Pancreas (tissue), 10 donors: ENCODE results near the gene OPCML. TPM values are rescaled to one million over a fixed set of nuclear protein-coding genes. Genes with fewer than 3 reads are reported as not detected.

Experiments used
- ATAC-seq, 4 donors: fragments of 200-7000 bp; cut with Tn5 transposase; one replicate each; pipeline versions ENCODE4 v1.8.0 to v1.9.1; 2020; ENCODE audit warnings: mild to moderate bottlenecking in 4 of 4, moderate library complexity in 4 of 4
- DNase-seq, 6 donors: peaks; one replicate each; pipeline ENCODE4 v3.0.0-alpha.2; 2020
- FAIRE-seq: peaks from 2 replicates; lab custom pipeline; 2012; peaks lifted over from hg19 to GRCh38; lab: Jason Lieb, UNC
- H3K27ac ChIP-seq, 4 donors: fragments of 200-600 bp; sonication (generic); 1 replicate in 3 of 4; 2 replicates in 1 of 4; pipeline versions ENCODE4 v1.5.0 to v1.8.0; 2020
- H3K27me3 ChIP-seq, 4 donors: fragments of 200-600 bp; one replicate each; pipeline ENCODE4 v1.8.0; 2021
- H3K36me3 ChIP-seq, 3 donors: fragments of 200-600 bp; sonication (generic) in 1 of 3; one replicate each; pipeline versions ENCODE4 v1.5.0 to v1.8.0; 2020 to 2021
- H3K4me1 ChIP-seq, 3 donors: fragments of 200-600 bp; one replicate each; pipeline ENCODE4 v1.8.0; 2021
- H3K4me3 ChIP-seq, 4 donors: fragments of 200-600 bp; sonication (generic) in 2 of 4; one replicate each; pipeline versions ENCODE4 v1.5.0 to v1.8.0; 2020 to 2021
- H3K9me3 ChIP-seq, 4 donors: fragments of 200-600 bp; one replicate each; pipeline ENCODE4 v1.8.0; 2021
- WGBS, 2 donors: extraction: QIAGEN DNeasy Blood & Tissue Kit; methylation state at CpG; one replicate each; pipeline ENCODE4 v1.1.7; 2013; 5-methylcytosine and 5-hydroxymethylcytosine counted together
- intact Hi-C, 3 donors: fragments of 100-400 bp; cut with DNase I; formaldehyde crosslinking; loops; one replicate each; pipeline versions ENCODE4 v1.11.1 to v1.14.2; 2022
- polyA plus RNA-seq, 2 donors: library from polyadenylated mRNA; stranded (reverse); fragments of 200-250 nt; gene quantifications; one replicate each; pipeline ENCODE4 v1.2.3, GENCODE V29; 2013
- total RNA-seq, 6 donors: library from RNA; stranded (reverse); fragmentation: NEBNext Ultra II Directional in 4 of 6; extraction: Animal tissue kit (Norgen Biotek cat#: 25700) in 4 of 6; gene quantifications; one replicate each; pipeline versions ENCODE4 v1.2.1 to v1.2.4, GENCODE V29; 2021 to 2023
- TF ChIP-seq, protein P1 (sequence below), 4 donors: fragments of 200-600 bp; sonication (generic) in 3 of 4; IDR thresholded peaks; one replicate each; pipeline versions ENCODE4 v1.5.0 to v1.8.0; 2021; ENCODE audit warnings: antibody characterized with exemption in 4 of 4
- donor health status: healthy with polysubstance abuse.
- donor health status: DM: no; HTN: no; CAD: no; lungs with moderate emphysema.
- donor health status: DM: no; HTN: no; CAD: no.
- donor health status: control.
- donor health status: control.
- donor health status: Bipolar disorder and iron deficiency.
- donor health status: DM: yes; HTN: yes; CAD: no.
- donor health status: DM: no; HTN: no; CAD: no.
- donor health status: DM: no; HTN: no; CAD: no.
- donor health status: DM: yes; HTN: yes; CAD: no.

The OPCML gene
- total and polyA plus RNA-seq, 8 donors: 0.05 to 0.31 (median 0.19) TPM

DNA sequence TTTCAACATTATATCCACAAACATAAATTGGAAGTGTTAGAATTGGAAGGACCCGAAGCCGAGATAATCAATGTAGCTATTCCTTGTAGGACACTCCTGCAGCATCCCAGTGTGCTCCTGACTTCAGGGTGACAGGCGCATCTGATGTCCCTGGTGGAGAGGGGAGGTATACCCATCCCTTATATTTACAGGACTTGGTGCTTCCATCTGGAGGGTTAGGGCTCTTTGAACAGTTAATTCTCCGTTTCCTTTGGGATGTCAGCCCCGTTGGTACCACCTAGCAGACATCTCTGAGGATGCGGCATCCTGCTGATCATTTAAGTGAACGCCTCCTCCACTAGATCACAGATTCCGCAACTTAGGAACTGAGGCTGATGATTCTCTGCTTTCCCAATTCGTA lies 451.3 kb downstream of the OPCML start:
- TF ChIP-seq, protein P1, sequence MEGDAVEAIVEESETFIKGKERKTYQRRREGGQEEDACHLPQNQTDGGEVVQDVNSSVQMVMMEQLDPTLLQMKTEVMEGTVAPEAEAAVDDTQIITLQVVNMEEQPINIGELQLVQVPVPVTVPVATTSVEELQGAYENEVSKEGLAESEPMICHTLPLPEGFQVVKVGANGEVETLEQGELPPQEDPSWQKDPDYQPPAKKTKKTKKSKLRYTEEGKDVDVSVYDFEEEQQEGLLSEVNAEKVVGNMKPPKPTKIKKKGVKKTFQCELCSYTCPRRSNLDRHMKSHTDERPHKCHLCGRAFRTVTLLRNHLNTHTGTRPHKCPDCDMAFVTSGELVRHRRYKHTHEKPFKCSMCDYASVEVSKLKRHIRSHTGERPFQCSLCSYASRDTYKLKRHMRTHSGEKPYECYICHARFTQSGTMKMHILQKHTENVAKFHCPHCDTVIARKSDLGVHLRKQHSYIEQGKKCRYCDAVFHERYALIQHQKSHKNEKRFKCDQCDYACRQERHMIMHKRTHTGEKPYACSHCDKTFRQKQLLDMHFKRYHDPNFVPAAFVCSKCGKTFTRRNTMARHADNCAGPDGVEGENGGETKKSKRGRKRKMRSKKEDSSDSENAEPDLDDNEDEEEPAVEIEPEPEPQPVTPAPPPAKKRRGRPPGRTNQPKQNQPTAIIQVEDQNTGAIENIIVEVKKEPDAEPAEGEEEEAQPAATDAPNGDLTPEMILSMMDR (IDR thresholded peaks at IDR 0.05): no peak

GRCh38 chr11:133078591-133079404 lies 453.5 kb downstream of the OPCML start:
- peak in 3 of 4 donors; percentile 58 to 68 (median 61) for ATAC-seq
- H3K27me3 ChIP-seq: peaks cover 0 to 19% (median 4%) of the 10 kb centered on the region in 4 donors
- peak in 3 of 6 donors; percentile 45 to 74 (median 51) for DNase-seq
- H3K27ac ChIP-seq: no peak overlapping the region
- FAIRE-seq: no peak
- no peak overlapping the region for H3K4me3 ChIP-seq
- WGBS, 2 donors: 19 to 25% methylated on average over 24 of the region's 24 CpGs
- peaks cover 0 to 4% (median 0%) of the 10 kb centered on the region in 3 donors for H3K4me1 ChIP-seq
- no peaks in the 10 kb centered on the region for H3K9me3 ChIP-seq
- no peaks in the 10 kb centered on the region for H3K36me3 ChIP-seq
- intact Hi-C loops: no loop called here
- TF ChIP-seq, protein P1 (IDR thresholded peaks at IDR 0.05): peak; percentile 59 to 70 (median 61)

More for the DNA sequence above, 451.3 kb downstream of the OPCML start:
- Histone ChIP-seq H3K27ac (no peak overlapping the region), H3K4me3 (no peak overlapping the region), H3K9me3 (no peaks in the 10 kb centered on the region), H3K27me3 (peaks cover 0 to 40% (median 5%) of the 10 kb centered on the region in 4 donors), H3K4me1 (peaks cover 0 to 4% (median 0%) of the 10 kb centered on the region in 3 donors), H3K36me3 (no peaks in the 10 kb centered on the region)
- 68 to 69% methylated on average over 9 of the region's 9 CpGs for WGBS, 2 donors
- FAIRE-seq (no peak), ATAC-seq (no peak), DNase-seq (no peak)
- intact Hi-C loops: no loop called here

GRCh38 chr11:133078012-133078411 lies 454.3 kb downstream of the OPCML start:
- Histone ChIP-seq H3K4me3 (no peak overlapping the region), H3K27me3 (peaks cover 0 to 11% (median 4%) of the 10 kb centered on the region in 4 donors), H3K9me3 (no peaks in the 10 kb centered on the region), H3K4me1 (peaks cover 0 to under 1% (median 0%) of the 10 kb centered on the region in 3 donors), H3K27ac (no peak overlapping the region), H3K36me3 (no peaks in the 10 kb centered on the region)
- DNase-seq: no peak
- WGBS, 2 donors: 53 to 68% methylated on average over 16 of the region's 16 CpGs
- TF ChIP-seq, protein P1 (IDR thresholded peaks at IDR 0.05): no peak
- no peak for FAIRE-seq
- ATAC-seq: no peak
- intact Hi-C loops: no loop called here

GRCh38 chr11:133075351-133075750 lies 456.9 kb downstream of the OPCML start:
- FAIRE-seq: no peak
- H3K9me3 ChIP-seq: no peaks in the 10 kb centered on the region
- TF ChIP-seq, protein P1 (IDR thresholded peaks at IDR 0.05): no peak
- H3K4me3 ChIP-seq: no peak overlapping the region
- intact Hi-C loops: no loop called here
- no peak for ATAC-seq
- H3K4me1 ChIP-seq: no peaks in the 10 kb centered on the region
- no peak overlapping the region for H3K27ac ChIP-seq
- H3K27me3 ChIP-seq: peaks cover 0 to 11% (median 4%) of the 10 kb centered on the region in 4 donors
- DNase-seq: no peak
- no peaks in the 10 kb centered on the region for H3K36me3 ChIP-seq
- WGBS, 2 donors: 47 to 70% methylated on average over 8 of the region's 8 CpGs
